ENCODE results near the gene MYH3.

Gene MYH3

GRCh38 chr17:10648381-10648780 lies 8.7 kb downstream of the MYH3 start:
- DNase-seq = no peak

GRCh38 chr17:10646392-10646990 lies 10.6 kb downstream of the MYH3 start:
- peak; percentile 7 to 59 (median 9) for DNase-seq

GRCh38 chr17:10640475-10640874 lies 16.6 kb downstream of the MYH3 start:
- DNase-seq = no peak

- no peak for DNase-seq
Observed at GRCh38 chr17:10638151-10638550, 19.0 kb downstream of the MYH3 start.

- no peak for DNase-seq
Observed at GRCh38 chr17:10635290-10635689, 21.8 kb downstream of the MYH3 start.

GRCh38 chr17:10633738-10634379 lies 23.2 kb downstream of the MYH3 start:
- DNase-seq = no peak

GRCh38 chr17:10631701-10632100 lies 25.4 kb downstream of the MYH3 start:
- DNase-seq = no peak

GRCh38 chr17:10631048-10631700 lies 25.9 kb downstream of the MYH3 start:
- DNase-seq = peak in 1 of 3 experiments; percentile 2

- no peak for DNase-seq
Observed at GRCh38 chr17:10629706-10630105, 27.4 kb downstream of the MYH3 start.

- no peak for DNase-seq
Observed at GRCh38 chr17:10628756-10629155, 28.4 kb downstream of the MYH3 start.

- DNase-seq = no peak
Observed at GRCh38 chr17:10626390-10626789, 30.7 kb downstream of the MYH3 start.

GRCh38 chr17:10624969-10625368 lies 32.1 kb downstream of the MYH3 start:
- DNase-seq = no peak

- DNase-seq = no peak
Observed at GRCh38 chr17:10623737-10624338, 33.3 kb downstream of the MYH3 start.

- no peak for DNase-seq
Observed at GRCh38 chr17:10622617-10623485, 34.3 kb downstream of the MYH3 start.

GRCh38 chr17:10621397-10621796 lies 35.7 kb downstream of the MYH3 start:
- no peak for DNase-seq

GRCh38 chr17:10620823-10621222 lies 36.3 kb downstream of the MYH3 start:
- no peak for DNase-seq

- DNase-seq = peak; percentile 7 to 59 (median 37)
Observed at GRCh38 chr17:10618202-10618635, 38.9 kb downstream of the MYH3 start.

- no peak for DNase-seq
Observed at GRCh38 chr17:10617120-10617505, 40.0 kb downstream of the MYH3 start.

GRCh38 chr17:10616502-10617119 lies 40.5 kb downstream of the MYH3 start:
- peak; percentile 12 to 51 (median 37) for DNase-seq

- DNase-seq = peak in 2 of 3 experiments; percentile 1 to 47
Observed at GRCh38 chr17:10614536-10615155, 42.5 kb downstream of the MYH3 start.

- DNase-seq = no peak
Observed at GRCh38 chr17:10613775-10614513, 43.2 kb downstream of the MYH3 start.
